GM18870 (cell line): ENCODE measurements around the gene UNC80.
"Not testable (repeated sequence)": the region's sequence is repeated elsewhere in the genome, so short reads cannot be mapped to it uniquely, and the experiment has no call there.

ENCODE experiments used
- ATAC-seq: cut with Tn5 transposase; IDR thresholded peaks from one replicate; pipeline ENCODE4 v1.9.1; 2021; ENCODE audit warnings: moderate library complexity; ENCODE audit not compliant: unreplicated experiment

UNC80 gene, protein sequence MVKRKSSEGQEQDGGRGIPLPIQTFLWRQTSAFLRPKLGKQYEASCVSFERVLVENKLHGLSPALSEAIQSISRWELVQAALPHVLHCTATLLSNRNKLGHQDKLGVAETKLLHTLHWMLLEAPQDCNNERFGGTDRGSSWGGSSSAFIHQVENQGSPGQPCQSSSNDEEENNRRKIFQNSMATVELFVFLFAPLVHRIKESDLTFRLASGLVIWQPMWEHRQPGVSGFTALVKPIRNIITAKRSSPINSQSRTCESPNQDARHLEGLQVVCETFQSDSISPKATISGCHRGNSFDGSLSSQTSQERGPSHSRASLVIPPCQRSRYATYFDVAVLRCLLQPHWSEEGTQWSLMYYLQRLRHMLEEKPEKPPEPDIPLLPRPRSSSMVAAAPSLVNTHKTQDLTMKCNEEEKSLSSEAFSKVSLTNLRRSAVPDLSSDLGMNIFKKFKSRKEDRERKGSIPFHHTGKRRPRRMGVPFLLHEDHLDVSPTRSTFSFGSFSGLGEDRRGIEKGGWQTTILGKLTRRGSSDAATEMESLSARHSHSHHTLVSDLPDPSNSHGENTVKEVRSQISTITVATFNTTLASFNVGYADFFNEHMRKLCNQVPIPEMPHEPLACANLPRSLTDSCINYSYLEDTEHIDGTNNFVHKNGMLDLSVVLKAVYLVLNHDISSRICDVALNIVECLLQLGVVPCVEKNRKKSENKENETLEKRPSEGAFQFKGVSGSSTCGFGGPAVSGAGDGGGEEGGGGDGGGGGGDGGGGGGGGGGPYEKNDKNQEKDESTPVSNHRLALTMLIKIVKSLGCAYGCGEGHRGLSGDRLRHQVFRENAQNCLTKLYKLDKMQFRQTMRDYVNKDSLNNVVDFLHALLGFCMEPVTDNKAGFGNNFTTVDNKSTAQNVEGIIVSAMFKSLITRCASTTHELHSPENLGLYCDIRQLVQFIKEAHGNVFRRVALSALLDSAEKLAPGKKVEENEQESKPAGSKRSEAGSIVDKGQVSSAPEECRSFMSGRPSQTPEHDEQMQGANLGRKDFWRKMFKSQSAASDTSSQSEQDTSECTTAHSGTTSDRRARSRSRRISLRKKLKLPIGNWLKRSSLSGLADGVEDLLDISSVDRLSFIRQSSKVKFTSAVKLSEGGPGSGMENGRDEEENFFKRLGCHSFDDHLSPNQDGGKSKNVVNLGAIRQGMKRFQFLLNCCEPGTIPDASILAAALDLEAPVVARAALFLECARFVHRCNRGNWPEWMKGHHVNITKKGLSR (N-terminal part only)

DNA sequence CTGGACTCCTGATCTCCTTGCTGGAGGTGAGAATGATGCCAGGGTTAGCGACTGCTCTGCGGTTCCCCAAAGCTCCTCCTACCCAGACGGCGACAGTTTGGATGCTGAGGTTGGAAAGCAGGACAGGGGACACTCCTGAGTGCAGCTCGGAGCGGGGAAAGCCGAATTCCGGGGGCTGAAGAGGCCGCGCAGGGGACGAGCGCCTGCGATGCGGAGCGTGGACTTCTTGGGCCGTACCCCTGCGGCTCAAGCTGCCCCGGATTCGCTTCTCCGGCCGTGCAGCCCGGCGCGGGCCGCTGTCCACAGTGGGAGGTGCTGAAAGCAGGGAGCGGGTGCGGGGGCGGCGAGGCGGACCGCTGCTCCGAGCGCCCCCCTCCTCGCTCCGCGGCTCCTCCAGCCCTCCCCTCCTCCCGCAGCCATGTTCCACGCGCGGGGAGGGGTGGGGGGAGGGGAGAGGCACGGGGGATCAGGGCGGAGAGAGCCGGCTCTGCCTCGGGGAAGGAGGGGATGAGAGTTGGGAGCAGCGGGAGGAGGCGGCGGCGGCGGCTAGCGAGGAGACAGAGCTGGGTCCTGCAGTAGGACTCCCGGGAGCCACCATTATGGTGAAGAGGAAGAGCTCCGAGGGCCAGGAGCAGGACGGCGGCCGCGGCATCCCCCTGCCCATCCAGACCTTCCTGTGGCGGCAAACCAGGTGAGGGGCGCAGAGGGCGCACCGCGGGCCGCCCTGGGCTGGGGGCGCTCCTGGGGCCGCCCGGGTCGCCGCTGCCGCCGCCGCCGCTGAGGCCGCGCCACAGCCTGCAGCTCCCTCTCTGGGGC lies at the start of gene UNC80:
UNC80 (plus strand) TSS at position 359 of the 816 bp plus-strand sequence; CDS start at position 600, 241 bp downstream.
- no peak for ATAC-seq

DNA sequence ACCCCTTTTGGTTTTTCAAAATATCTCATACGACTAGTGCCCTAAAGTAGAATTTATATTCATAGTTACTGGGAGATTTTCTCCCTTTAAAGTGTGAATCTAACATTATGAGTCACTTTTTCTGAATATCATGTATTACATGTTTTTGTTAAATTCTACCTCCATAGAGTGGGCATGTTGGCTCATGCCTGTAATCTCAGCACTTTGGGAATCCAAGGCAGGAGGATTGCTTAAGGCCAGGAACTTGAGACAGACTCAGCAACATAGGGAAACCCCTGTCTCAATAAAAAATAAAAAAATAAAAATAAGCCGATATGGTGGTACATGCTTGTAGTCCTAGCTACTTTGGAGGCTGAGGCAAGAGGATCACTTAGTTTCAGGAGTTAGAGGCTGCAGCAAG lies 45.3 kb upstream of the UNC80 start:
- ATAC-seq: no peak

DNA sequence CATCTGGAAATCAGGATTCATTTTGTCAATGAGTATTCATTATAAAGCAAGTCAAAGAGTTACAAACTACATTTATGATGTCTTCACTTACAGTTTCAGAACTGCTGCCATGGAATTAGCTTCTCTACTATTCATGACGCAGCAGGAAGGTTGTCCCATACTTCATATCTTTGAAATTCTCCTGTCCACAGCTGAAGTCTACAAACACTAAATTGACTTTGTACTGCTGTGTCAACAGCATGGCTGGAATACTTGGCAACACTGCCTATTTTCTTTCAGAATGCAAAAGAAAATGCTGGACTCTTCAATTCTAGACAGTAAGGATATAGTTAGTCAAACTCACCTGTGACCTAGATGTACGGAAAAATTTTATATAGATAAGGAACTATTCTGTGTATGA lies 44.6 kb upstream of the UNC80 start:
- ATAC-seq: no peak

- ATAC-seq: no peak
These were observed 36.8 kb upstream of the UNC80 start for GRCh38 chr2:209734805-209735204.

DNA sequence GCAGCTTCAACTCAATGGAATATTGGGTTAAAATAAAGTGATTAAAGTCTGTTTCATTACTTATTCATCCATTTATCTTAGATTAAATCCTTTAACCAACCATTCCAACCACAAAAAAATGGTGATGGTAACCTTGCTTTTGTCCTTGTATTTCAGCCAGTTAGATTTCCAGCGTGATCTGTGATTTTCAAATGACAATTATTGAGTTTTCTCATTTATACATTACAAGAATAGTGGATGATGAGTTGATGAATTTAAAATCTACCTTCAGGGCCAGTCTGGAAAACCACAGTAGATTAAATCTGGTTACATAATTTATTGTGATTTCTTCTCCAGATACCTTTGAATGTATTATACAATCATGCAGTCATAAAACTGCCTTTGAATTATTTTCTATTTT lies 29.7 kb upstream of the UNC80 start:
- ATAC-seq: no peak

DNA sequence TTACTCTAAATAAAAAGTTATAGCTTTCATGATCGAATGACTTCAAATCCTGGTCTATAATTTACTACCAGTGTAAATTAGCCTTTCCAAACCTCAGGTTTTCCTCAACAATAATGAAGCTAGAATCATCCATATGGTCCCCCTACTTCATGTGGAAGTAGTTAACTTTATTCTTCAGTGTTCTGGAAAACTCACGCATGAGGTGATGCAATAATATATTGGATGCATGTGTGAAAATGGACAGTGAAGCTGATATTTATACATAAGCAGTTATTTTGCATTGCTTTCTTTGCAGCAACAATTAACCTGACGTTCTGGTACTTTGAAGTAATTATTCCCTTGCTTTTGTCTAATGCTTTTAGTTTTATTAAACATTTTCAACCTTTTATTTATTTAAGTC lies 18.6 kb upstream of the UNC80 start:
- no peak for ATAC-seq

GRCh38 chr2:209757163-209757562 lies 14.5 kb upstream of the UNC80 start:
- ATAC-seq: no peak

- no peak for ATAC-seq
These were observed 10.1 kb upstream of the UNC80 start for GRCh38 chr2:209761566-209761965.

DNA sequence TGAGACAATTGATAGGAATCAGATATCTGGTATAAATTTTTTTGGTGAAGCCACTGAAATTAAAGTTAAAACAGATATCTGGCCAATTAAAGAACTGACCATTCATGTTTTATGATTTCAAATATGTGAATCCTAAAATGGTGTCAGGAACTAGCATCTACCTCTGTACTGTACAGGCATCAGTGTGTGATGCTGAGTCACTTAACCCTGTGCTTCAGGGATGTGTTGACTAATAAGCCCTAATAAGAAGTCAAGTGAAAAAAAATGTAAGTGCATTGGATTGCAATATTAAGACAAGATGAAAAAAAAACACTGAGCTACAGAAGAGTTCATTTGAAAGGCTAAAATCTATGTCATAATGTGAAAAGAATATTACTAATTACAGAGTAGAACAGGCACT lies 9.1 kb upstream of the UNC80 start:
- no peak for ATAC-seq

DNA sequence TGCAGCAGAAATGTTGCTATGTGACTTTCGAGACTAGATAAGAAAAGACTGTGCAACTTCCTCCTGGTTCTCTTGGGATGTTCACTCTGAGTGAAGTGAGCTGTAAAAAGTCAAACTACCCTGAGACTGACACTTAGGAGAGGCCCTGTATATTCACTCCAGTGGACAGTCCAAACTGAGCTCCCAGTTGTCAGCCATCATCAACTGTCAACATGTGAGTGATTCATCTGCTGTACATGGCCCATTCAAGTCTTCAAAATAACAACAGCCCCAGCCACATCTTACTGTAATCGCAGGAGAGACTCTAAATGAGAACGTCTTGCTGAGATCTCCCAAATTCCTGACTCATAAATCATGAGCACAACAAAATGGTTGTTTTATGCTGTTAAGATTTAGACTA lies 8.5 kb upstream of the UNC80 start:
- no peak for ATAC-seq

DNA sequence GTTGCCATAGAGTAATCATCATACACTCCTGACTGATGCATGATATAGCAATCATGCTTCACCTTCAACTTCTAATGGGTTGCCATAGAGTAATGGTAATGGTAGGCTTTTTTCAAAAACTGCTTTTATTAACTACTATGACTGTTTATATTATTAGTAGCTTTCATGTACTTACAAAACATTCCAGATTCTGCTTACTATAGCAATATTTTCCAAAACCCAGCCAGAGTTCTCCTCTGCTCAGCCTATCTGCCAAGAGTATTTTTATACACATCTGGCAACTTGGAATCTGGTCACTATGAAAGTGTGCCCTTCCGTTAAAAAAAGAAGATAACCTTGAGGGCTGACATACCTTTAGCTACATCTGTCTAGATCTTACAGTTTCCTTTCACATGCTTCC lies 5.0 kb upstream of the UNC80 start:
- ATAC-seq: no peak

DNA sequence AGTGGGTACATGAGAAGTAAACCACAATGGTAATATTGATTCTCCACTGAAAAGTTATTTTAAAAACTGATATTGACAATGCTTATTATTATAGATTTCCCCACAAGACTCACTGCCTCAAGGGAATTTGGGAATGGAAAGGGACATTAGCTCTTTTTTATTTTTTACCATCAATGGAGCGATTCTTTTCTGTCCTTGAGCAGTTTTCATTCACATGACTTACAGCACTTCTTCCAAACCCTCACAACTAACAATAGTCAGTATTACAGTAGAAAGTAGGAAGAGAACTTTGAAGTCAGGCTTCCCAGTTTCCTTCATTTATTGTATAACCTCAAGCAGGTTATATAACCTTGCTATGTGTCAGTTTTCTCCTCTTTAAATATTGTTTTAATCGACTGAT lies 4.3 kb upstream of the UNC80 start:
- no peak for ATAC-seq

DNA sequence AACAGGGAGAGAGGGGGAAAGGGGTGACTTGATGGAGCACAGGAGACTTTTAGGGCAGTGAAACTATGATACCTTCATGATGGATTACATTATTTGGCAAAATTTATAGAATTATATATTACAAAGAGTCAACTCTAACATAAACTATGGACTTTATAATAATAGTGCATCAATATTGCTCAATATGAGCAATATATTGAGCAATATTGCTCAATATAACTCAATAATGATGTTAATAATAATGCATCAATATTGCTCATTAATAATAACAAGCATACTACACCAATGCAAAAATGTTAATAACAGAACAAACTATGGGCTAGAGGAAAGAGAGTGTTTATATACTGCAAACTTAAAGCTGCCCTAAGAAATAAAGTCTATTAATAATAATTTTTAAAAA lies 3.1 kb upstream of the UNC80 start:
- ATAC-seq: no peak

- ATAC-seq: no peak
These were observed 656 bp downstream of the UNC80 start for GRCh38 chr2:209772290-209772685.

- no peak for ATAC-seq
These were observed 1.7 kb downstream of the UNC80 start for GRCh38 chr2:209773377-209773776.

DNA sequence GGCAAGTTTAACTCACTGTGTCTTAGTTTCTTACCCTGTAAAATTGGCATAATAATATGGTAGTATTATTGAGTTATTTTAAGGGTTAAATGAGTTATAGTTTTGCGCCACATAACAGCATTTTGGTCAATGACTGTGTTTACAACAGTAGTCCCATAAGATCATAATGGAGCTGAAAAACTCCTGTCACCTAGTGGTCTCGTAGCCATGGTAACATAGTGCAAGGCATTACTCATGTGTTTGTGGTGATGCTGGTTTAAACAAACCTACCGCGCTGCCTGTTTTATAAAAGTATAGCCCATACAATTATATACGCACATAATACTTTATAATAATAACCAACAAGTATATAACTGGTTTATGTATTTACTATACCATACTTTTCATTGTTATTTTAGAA lies 15.8 kb downstream of the UNC80 start:
- ATAC-seq: no peak

DNA sequence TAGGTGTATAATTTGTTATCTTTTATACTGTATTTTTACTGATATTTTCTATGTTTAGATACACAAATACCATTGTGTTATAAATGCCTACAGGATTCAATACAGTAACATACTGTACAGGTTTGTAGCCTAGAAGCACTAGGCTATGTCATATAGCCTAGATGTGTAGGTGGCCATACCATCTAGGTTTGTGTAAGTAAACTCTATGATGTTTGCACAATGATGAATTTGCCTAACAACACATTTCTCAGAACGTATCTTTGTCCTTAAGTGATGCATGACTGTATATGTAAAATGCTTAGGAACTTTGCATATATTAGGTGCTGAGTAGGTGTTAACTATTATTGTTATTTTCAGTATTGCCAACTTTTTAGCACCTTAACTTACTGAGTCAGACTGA lies 17.3 kb downstream of the UNC80 start:
- ATAC-seq: no peak

DNA sequence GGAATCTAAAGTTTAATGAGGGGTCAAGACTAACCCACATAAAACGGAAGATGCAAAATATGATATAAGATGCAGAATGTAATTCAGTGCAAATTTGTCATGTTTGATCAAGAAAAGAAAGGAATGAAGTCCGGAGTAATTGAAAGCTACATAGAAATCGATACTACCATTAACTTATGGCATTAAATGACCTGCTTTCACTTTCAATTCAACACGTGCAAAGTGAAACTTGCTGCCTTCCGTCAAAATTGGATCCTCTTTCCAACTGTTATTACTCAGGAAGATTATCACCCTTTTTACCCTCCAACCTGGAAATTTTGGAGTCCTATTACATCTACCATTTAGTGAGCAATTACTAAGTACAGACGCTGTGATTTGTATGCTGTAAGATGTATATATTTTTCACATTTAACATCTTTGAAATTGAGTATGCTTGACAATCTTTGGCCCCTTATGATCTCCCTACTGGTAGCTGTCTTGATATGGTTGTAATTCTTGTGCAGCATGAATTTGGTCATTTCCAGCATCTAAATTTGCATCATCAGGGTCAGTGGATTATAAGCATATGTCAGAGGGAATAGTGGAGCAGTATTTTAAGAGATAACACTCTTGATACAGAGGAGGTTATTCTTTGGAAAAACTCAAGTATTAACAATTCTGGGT lies 18.6 kb downstream of the UNC80 start:
- ATAC-seq: no peak

DNA sequence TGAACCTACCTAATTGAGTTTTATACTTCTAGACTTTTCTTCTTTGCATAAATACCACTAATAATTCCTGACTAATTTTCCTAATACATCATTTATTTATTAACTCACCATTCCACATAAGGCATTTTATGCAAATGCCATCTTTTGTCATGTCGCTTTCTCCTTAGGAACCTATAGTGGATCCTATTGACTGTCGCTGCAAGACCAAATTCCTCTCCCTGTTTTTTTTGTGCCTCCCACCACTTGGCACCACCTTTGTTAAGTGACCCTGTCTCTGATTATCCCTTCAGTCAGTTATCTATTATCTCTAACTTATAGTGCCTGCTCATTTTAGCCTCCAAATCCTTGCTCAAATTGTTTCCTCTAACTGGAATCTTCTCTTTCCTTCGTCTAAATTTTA lies 19.5 kb downstream of the UNC80 start:
- no peak for ATAC-seq

GRCh38 chr2:209795425-209795824 lies 23.8 kb downstream of the UNC80 start:
- not testable (repeated sequence) for ATAC-seq
